Measurements from ENCODE around the gene DHCR7.

DNA sequence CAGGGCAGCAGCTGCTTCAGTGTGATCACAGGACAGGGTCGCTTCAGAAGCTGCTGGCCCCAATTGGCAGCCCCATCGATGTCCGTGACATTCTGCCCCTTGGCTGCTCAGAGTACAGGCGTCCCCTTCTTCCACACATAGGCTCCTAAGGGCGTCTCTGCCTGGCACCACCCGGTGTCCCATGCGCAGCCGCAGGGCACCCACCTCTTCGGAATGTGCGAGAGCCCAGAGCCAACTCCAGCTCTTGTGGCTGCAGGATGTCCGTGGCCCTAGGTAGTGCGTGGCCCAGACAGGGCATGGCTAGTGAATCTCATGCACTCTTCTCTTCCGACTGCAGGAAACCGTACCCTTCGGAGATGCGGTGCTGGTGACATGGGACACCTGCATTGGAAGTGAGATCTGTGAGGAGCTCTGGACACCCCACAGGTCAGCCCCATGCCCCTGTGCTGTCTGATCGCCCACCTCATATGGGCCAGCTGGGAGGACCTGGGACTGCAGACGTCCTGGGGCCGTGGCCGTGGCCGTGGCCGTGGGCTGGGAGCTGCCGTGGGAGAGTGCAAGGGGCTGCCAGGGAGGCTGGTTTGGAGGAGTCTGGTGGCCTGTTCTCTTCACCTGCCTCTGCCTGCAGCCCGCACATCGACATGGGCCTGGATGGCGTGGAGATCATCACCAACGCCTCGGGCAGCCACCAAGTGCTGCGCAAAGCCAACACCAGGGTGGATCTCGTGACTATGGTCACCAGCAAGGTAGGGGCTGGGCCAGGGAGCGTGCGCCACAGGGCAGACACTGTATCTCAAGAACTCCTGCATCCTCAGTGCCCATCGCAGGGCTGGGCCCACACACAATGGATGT lies 25.0 kb upstream of the DHCR7 start:
- no peak for TF ChIP-seq CTCF (IDR thresholded peaks at IDR 0.05; ENCODE audit: insufficient read depth, low read length)
- no peak for TF ChIP-seq POLR2AphosphoS5 (IDR thresholded peaks at IDR 0.05; ENCODE audit: low read depth)
- no peak for TF ChIP-seq REST (IDR thresholded peaks at IDR 0.05; ENCODE audit: insufficient replicate concordance, low read depth)
- no peak for TF ChIP-seq GABPA (IDR thresholded peaks at IDR 0.05; ENCODE audit: low read depth)
- TF ChIP-seq SPI1 (IDR thresholded peaks at IDR 0.05; ENCODE audit: borderline replicate concordance, low read depth), result no peak
